SK-N-SH treated with all-trans-retinoic acid at 6 μM for 48 hours (cell line): ENCODE data around the gene CTSA.

Experiments
- BACH2 ChIP-seq: fragments of 250-450 bp; sonication (Bioruptor Pico); IDR thresholded peaks from 2 replicates; pipeline ENCODE4 v1.9.0; 2021; ENCODE audit warnings: mild to moderate bottlenecking, borderline replicate concordance
- ESRRG ChIP-seq: fragments of 250-450 bp; sonication (Bioruptor Pico); IDR thresholded peaks from 2 replicates; pipeline ENCODE4 v1.6.1; 2021; ENCODE audit warnings: mild to moderate bottlenecking
- GLIS3 ChIP-seq: fragments of 250-450 bp; sonication (Bioruptor Pico); IDR thresholded peaks from 2 replicates; pipeline ENCODE4 v1.5.0; 2020; ENCODE audit warnings: mild to moderate bottlenecking, moderate library complexity
- OSR1 ChIP-seq: fragments of 250-450 bp; sonication (Bioruptor Pico); IDR thresholded peaks from 2 replicates; pipeline ENCODE4 v1.8.0; 2022; ENCODE audit warnings: moderate library complexity, mild to moderate bottlenecking, inconsistent platforms
- PPARA ChIP-seq: fragments of 250-450 bp; sonication (Bioruptor Pico); IDR thresholded peaks from 2 replicates; pipeline ENCODE4 v1.5.0; 2020; ENCODE audit warnings: mild to moderate bottlenecking, borderline replicate concordance
- RARB ChIP-seq: fragments of 250-450 bp; sonication (Bioruptor Pico); IDR thresholded peaks from 2 replicates; pipeline ENCODE4 v1.8.0; 2021; ENCODE audit warnings: mild to moderate bottlenecking, moderate library complexity
- SNAI2 ChIP-seq: fragments of 250-450 bp; sonication (Bioruptor Pico); IDR thresholded peaks from 2 replicates; pipeline ENCODE4 v1.5.0; 2020; ENCODE audit warnings: mild to moderate bottlenecking, moderate library complexity
- TCF4 ChIP-seq: fragments of 250-450 bp; sonication (Bioruptor Pico); IDR thresholded peaks from 2 replicates; pipeline ENCODE4 v1.8.0; 2021; ENCODE audit warnings: mild to moderate bottlenecking, moderate library complexity, borderline replicate concordance
- TOX ChIP-seq: fragments of 250-450 bp; sonication (Bioruptor Pico); IDR thresholded peaks from 2 replicates; pipeline ENCODE4 v1.8.0; 2021; ENCODE audit warnings: mild to moderate bottlenecking, moderate library complexity, borderline replicate concordance
- ZFP3 ChIP-seq: fragments of 250-450 bp; sonication (Bioruptor Pico); IDR thresholded peaks from 2 replicates; pipeline ENCODE4 v1.5.0; 2020; ENCODE audit warnings: mild to moderate bottlenecking, moderate library complexity
- ZNF565 ChIP-seq: fragments of 450-650 bp; formaldehyde crosslinking; conservative IDR thresholded peaks from 2 replicates; pipeline ENCODE4 v1.5.0; 2020; ENCODE audit warnings: low read depth, mild to moderate bottlenecking, moderate library complexity
- ZNF70 ChIP-seq: fragments of 450-650 bp; formaldehyde crosslinking; IDR thresholded peaks from 2 replicates; pipeline ENCODE4 v1.5.0; 2020; ENCODE audit warnings: mild to moderate bottlenecking, moderate library complexity
- TF ChIP-seq, protein P1 (sequence below): fragments of 250-450 bp; sonication (Bioruptor Pico); IDR thresholded peaks from 2 replicates; pipeline ENCODE4 v1.8.0; 2020; ENCODE audit warnings: mild to moderate bottlenecking, moderate library complexity, borderline replicate concordance
- TF ChIP-seq, protein P2 (sequence below): fragments of 250-450 bp; sonication (Bioruptor Pico); IDR thresholded peaks from 2 replicates; pipeline ENCODE4 v1.8.0; 2021; ENCODE audit warnings: low read depth, mild to moderate bottlenecking, moderate library complexity, borderline replicate concordance

DNA sequence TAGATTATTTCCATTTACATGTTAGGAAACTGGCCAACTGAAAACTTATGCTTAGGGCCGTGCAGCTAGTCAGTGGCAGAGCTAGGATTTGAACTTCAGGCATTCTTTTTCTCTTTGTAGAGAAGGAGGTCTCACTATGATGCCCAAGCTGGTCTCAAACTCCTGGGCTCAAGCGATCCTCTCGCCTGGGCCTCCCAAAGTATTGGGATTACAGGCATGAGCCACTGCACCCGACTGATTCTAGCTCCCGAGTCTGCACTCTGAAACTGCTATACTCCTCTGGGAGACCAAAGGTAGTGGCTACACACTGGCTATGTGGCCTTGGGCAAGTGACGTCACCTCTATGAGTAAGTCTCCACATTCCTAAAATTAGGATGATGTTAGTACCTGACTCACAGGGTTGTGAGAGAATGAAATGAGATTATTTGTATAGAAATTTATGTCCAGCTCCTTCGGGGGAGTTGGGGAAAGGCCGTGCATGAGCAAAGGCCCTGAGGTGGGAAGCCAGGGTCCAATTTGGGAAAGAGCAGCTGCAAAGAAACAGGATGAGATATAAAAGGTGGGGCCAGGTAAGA, 14.5 kb downstream of the CTSA start:
- TF ChIP-seq, protein P1, sequence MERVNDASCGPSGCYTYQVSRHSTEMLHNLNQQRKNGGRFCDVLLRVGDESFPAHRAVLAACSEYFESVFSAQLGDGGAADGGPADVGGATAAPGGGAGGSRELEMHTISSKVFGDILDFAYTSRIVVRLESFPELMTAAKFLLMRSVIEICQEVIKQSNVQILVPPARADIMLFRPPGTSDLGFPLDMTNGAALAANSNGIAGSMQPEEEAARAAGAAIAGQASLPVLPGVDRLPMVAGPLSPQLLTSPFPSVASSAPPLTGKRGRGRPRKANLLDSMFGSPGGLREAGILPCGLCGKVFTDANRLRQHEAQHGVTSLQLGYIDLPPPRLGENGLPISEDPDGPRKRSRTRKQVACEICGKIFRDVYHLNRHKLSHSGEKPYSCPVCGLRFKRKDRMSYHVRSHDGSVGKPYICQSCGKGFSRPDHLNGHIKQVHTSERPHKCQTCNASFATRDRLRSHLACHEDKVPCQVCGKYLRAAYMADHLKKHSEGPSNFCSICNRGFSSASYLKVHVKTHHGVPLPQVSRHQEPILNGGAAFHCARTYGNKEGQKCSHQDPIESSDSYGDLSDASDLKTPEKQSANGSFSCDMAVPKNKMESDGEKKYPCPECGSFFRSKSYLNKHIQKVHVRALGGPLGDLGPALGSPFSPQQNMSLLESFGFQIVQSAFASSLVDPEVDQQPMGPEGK (CRISPR knock-in tag), result no peak
- TF ChIP-seq SNAI2 (CRISPR knock-in tag) (no peak), BACH2 (CRISPR knock-in tag) (no peak), TCF4 (CRISPR knock-in tag) (no peak), ZNF70 (CRISPR knock-in tag) (no peak), PPARA (no peak), ZFP3 (CRISPR knock-in tag) (no peak), OSR1 (CRISPR knock-in tag) (no peak), ESRRG (CRISPR knock-in tag) (no peak), GLIS3 (CRISPR knock-in tag) (no peak), RARB (CRISPR knock-in tag) (no peak), TOX (no peak), ZNF565 (CRISPR knock-in tag) (no peak)
- TF ChIP-seq, protein P2, sequence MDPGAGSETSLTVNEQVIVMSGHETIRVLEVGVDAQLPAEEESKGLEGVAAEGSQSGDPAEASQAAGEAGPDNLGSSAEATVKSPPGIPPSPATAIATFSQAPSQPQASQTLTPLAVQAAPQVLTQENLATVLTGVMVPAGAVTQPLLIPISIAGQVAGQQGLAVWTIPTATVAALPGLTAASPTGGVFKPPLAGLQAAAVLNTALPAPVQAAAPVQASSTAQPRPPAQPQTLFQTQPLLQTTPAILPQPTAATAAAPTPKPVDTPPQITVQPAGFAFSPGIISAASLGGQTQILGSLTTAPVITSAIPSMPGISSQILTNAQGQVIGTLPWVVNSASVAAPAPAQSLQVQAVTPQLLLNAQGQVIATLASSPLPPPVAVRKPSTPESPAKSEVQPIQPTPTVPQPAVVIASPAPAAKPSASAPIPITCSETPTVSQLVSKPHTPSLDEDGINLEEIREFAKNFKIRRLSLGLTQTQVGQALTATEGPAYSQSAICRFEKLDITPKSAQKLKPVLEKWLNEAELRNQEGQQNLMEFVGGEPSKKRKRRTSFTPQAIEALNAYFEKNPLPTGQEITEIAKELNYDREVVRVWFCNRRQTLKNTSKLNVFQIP (CRISPR knock-in tag), result no peak
